Endodermal cell (in vitro differentiated cells): ENCODE measurements around the gene C1QL2. TPM values are rescaled to one million over a fixed set of nuclear protein-coding genes. Genes with fewer than 3 reads are reported as not detected.

ENCODE experiments used
- DNase-seq: peaks from one replicate; pipeline ENCODE4 v3.0.0-alpha.2; 2017
- H3K27ac ChIP-seq: 2 replicates; pipeline ENCODE4 v1.5.1; 2013; ENCODE audit warnings: mild to moderate bottlenecking, low read depth, low read length, moderate library complexity
- H3K27me3 ChIP-seq: 2 replicates; pipeline ENCODE4 v1.6.1; 2013; ENCODE audit warnings: mild to moderate bottlenecking, low read length, moderate library complexity; ENCODE audit not compliant: insufficient read depth, control insufficient read depth, poor library complexity, severe bottlenecking
- H3K36me3 ChIP-seq: 2 replicates; pipeline ENCODE4 v1.7.0; 2013; ENCODE audit warnings: mild to moderate bottlenecking, low read length, moderate library complexity; ENCODE audit not compliant: control insufficient read depth, insufficient read depth
- H3K4me1 ChIP-seq: one replicate; pipeline ENCODE4 v1.7.0; 2013; ENCODE audit warnings: low read length; ENCODE audit not compliant: control insufficient read depth, insufficient read depth
- H3K4me3 ChIP-seq: 2 replicates; pipeline ENCODE4 v1.5.1; 2013; ENCODE audit warnings: mild to moderate bottlenecking, low read length, moderate library complexity
- H3K9ac ChIP-seq: 2 replicates; pipeline ENCODE4 v1.6.1; 2013; ENCODE audit warnings: mild to moderate bottlenecking, low read length, moderate library complexity; ENCODE audit not compliant: poor library complexity, severe bottlenecking; ENCODE audit errors: extremely low read depth
- H3K9me3 ChIP-seq: 2 replicates; pipeline ENCODE4 v1.6.1; 2013; ENCODE audit warnings: mild to moderate bottlenecking, low read length, moderate library complexity; ENCODE audit not compliant: control insufficient read depth
- H3K27ac Mint-ChIP-seq: 2 replicates; pipeline ENCODE4 v1.8.0; 2020; ENCODE audit warnings: mixed read lengths
- H3K27me3 Mint-ChIP-seq: 2 replicates; pipeline ENCODE4 v1.8.0; 2021; ENCODE audit warnings: mild to moderate bottlenecking, mixed read lengths; ENCODE audit not compliant: insufficient read depth
- H3K36me3 Mint-ChIP-seq: 2 replicates; pipeline ENCODE4 v1.8.0; 2020; ENCODE audit warnings: low read depth, mixed read lengths
- H3K4me1 Mint-ChIP-seq: 2 replicates; pipeline ENCODE4 v1.8.0; 2020; ENCODE audit warnings: mixed read lengths
- H3K4me3 Mint-ChIP-seq: 2 replicates; pipeline ENCODE4 v1.8.0; 2020; ENCODE audit warnings: mild to moderate bottlenecking, moderate library complexity, mixed read lengths
- H3K9me3 Mint-ChIP-seq: 2 replicates; pipeline ENCODE4 v1.8.0; 2020; ENCODE audit warnings: mild to moderate bottlenecking, mixed read lengths
- CTCF ChIP-seq: fragments of 200-600 bp; sonication (generic); conservative IDR thresholded peaks from 2 replicates; pipeline ENCODE4 v1.5.0; 2021; ENCODE audit warnings: antibody characterized with exemption, mild to moderate bottlenecking
- WGBS, 2 experiments: methylation state at CpG; one replicate each; pipeline versions ENCODE4 v1.1.5 to v1.1.7; 2013; ENCODE audit warnings: missing lambda C conversion rate in 2 of 2, mixed read lengths in 1 of 2; ENCODE audit not compliant: insufficient coverage in 1 of 2, insufficient read length in 1 of 2; 5-methylcytosine and 5-hydroxymethylcytosine counted together
- total RNA-seq, 2 donors: library from RNA; stranded (reverse); fragmentation: NEBNext Ultra II Directional in 1 of 2; extraction: Animal tissue kit (Norgen Biotek cat#: 25700) in 1 of 2; gene quantifications; 2 replicates in 1 of 2; 3 replicates in 1 of 2; pipeline ENCODE4 v1.2.1, GENCODE V29; 2021

C1QL2 gene
- total RNA-seq, 2 donors from 2014 or later = not detected

DNA sequence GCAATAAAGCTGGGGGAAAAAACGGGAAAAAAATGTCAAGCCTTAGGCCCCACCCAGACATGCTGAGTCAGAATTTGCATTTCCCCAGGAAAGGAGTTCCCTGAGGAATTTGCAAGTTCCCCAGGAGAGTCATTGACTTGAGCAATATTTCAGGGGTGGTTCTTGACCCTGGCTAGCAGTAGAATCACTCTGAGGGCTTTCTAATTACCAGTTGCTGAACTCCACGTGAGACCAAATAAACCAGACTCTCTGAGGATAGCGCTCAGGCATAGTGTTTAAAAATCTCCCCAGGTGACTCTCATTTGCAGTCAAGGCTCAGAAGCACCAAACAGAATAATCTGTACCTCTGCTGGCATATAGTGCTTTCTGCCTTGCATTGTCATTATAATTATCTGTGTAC is 48.7 kb downstream of the C1QL2 start:
- Mint-ChIP-seq H3K4me3 (no peak overlapping the region), H3K9me3 (peaks cover 16% of the 10 kb centered on the region), H3K4me1 (peaks cover 3% of the 10 kb centered on the region), H3K36me3 (peaks cover 4% of the 10 kb centered on the region), H3K27ac (no peak overlapping the region), H3K27me3 (peaks cover 21% of the 10 kb centered on the region)
- DNase-seq = peak; percentile 49
- H3K4me3 ChIP-seq = no peak overlapping the region
- no peaks in the 10 kb centered on the region for H3K36me3 ChIP-seq
- 47 to 56% methylated on average over 2 to 3 of the region's 3 CpGs for WGBS, 2 experiments
- TF ChIP-seq CTCF = no peak
- H3K4me1 ChIP-seq = no peaks in the 10 kb centered on the region
- H3K9ac ChIP-seq = no peak overlapping the region
- H3K27me3 ChIP-seq = peaks cover 13% of the 10 kb centered on the region
- peaks cover 16% of the 10 kb centered on the region for H3K9me3 ChIP-seq
- H3K27ac ChIP-seq = no peak overlapping the region

- no peak overlapping the region for H3K4me3 ChIP-seq
- H3K36me3 Mint-ChIP-seq = peaks cover 4% of the 10 kb centered on the region
- 85 to 92% methylated on average over 2 to 3 of the region's 3 CpGs for WGBS, 2 experiments
- DNase-seq = no peak
- no peaks in the 10 kb centered on the region for H3K36me3 ChIP-seq
- H3K27me3 Mint-ChIP-seq = peaks cover 11% of the 10 kb centered on the region
- H3K4me1 ChIP-seq = no peaks in the 10 kb centered on the region
- peaks cover under 1% of the 10 kb centered on the region for H3K4me1 Mint-ChIP-seq
- H3K9me3 Mint-ChIP-seq = peaks cover 16% of the 10 kb centered on the region
- peaks cover 10% of the 10 kb centered on the region for H3K27me3 ChIP-seq
- H3K4me3 Mint-ChIP-seq = no peak overlapping the region
- TF ChIP-seq CTCF = no peak
- H3K27ac Mint-ChIP-seq = no peak overlapping the region
- H3K27ac ChIP-seq = no peak overlapping the region
- peaks cover 16% of the 10 kb centered on the region for H3K9me3 ChIP-seq
- no peak overlapping the region for H3K9ac ChIP-seq
These were observed 50.4 kb downstream of the C1QL2 start for GRCh38 chr2:119108186-119108585.

- Histone ChIP-seq H3K27ac (no peak overlapping the region), H3K27me3 (peaks cover 5% of the 10 kb centered on the region), H3K4me3 (no peak overlapping the region), H3K36me3 (no peaks in the 10 kb centered on the region), H3K4me1 (no peaks in the 10 kb centered on the region), H3K9ac (no peak overlapping the region), H3K9me3 (peaks cover 9% of the 10 kb centered on the region)
- Mint-ChIP-seq H3K9me3 (peaks cover 13% of the 10 kb centered on the region), H3K36me3 (peaks cover 1% of the 10 kb centered on the region), H3K4me1 (no peaks in the 10 kb centered on the region), H3K27me3 (peaks cover 10% of the 10 kb centered on the region), H3K27ac (no peak overlapping the region), H3K4me3 (no peak overlapping the region)
- no peak for TF ChIP-seq CTCF
- 26 to 48% methylated on average over 3 to 4 of the region's 5 CpGs for WGBS, 2 experiments
- DNase-seq = peak; percentile 93
These were observed 52.2 kb downstream of the C1QL2 start for GRCh38 chr2:119106301-119106897.

Other genes with a start within 250 kb of the C1QL2 start
- gene MARCO, start 216.6 kb downstream of the C1QL2 start, total RNA-seq = not detected
- 1 to 10 TPM; 4.4 to 7.9 TPM for gene STEAP3, start 65.1 kb upstream of the C1QL2 start, total RNA-seq
- gene C2orf76, start 208.1 kb upstream of the C1QL2 start, total RNA-seq = 10 to 100 TPM; 10.7 to 10.9 TPM
- 100 to 1,000 TPM; 138 to 178 TPM for gene DBI, start 208.2 kb upstream of the C1QL2 start, total RNA-seq